HG02678 (cell line): Measurements from ENCODE around the gene SEMA6A.
"Not testable (repeated sequence)": the region's sequence is repeated elsewhere in the genome, so short reads cannot be mapped to it uniquely, and the experiment has no call there.

Source experiments
- ATAC-seq: cut with Tn5 transposase; IDR thresholded peaks from one replicate; pipeline ENCODE4 v1.9.1; 2021; ENCODE audit warnings: mild to moderate bottlenecking, moderate library complexity; ENCODE audit not compliant: unreplicated experiment

Gene SEMA6A

GRCh38 chr5:116524051-116524904 lies 50.3 kb downstream of the SEMA6A start:
- no peak for ATAC-seq

- ATAC-seq = not testable (repeated sequence)
These were observed 51.4 kb downstream of the SEMA6A start for GRCh38 chr5:116523182-116523581.

GRCh38 chr5:116522356-116523136 lies 52.1 kb downstream of the SEMA6A start:
- no peak for ATAC-seq

- ATAC-seq = peak; percentile 67
These were observed 53.3 kb downstream of the SEMA6A start for GRCh38 chr5:116521173-116521872.

- ATAC-seq = no peak
These were observed 53.9 kb downstream of the SEMA6A start for GRCh38 chr5:116520771-116521170.

GRCh38 chr5:116518423-116518822 lies 56.2 kb downstream of the SEMA6A start:
- no peak for ATAC-seq

GRCh38 chr5:116517488-116517887 lies 57.1 kb downstream of the SEMA6A start:
- no peak for ATAC-seq

GRCh38 chr5:116516021-116516420 lies 58.6 kb downstream of the SEMA6A start:
- ATAC-seq = no peak

GRCh38 chr5:116514421-116514970 lies 60.1 kb downstream of the SEMA6A start:
- no peak for ATAC-seq

GRCh38 chr5:116510517-116510916 lies 64.1 kb downstream of the SEMA6A start:
- no peak for ATAC-seq

GRCh38 chr5:116509483-116510244 lies 65.0 kb downstream of the SEMA6A start:
- ATAC-seq = no peak

- no peak for ATAC-seq
These were observed 65.8 kb downstream of the SEMA6A start for GRCh38 chr5:116508835-116509234.

GRCh38 chr5:116507941-116508655 lies 66.5 kb downstream of the SEMA6A start:
- no peak for ATAC-seq

- no peak for ATAC-seq
These were observed 67.5 kb downstream of the SEMA6A start for GRCh38 chr5:116507051-116507537.

- ATAC-seq = no peak
These were observed 68.1 kb downstream of the SEMA6A start for GRCh38 chr5:116506488-116506887.

GRCh38 chr5:116504593-116505166 lies 69.9 kb downstream of the SEMA6A start:
- no peak for ATAC-seq

- no peak for ATAC-seq
These were observed 72.0 kb downstream of the SEMA6A start for GRCh38 chr5:116502616-116503015.

GRCh38 chr5:116502138-116502537 lies 72.5 kb downstream of the SEMA6A start:
- no peak for ATAC-seq

GRCh38 chr5:116498503-116499048 lies 76.0 kb downstream of the SEMA6A start:
- ATAC-seq = no peak
